GM23338 (cell line): ENCODE measurements around the gene SYCE1L. TPM values are rescaled to one million over a fixed set of nuclear protein-coding genes. Genes with fewer than 3 reads are reported as not detected.

Experiments used
- ATAC-seq: fragments of 200-7000 bp; cut with Tn5 transposase; 3 replicates; pipeline ENCODE4 v1.9.1; 2020
- DNase-seq: peaks from one replicate; pipeline ENCODE4 v3.0.0-alpha.2; 2015; ENCODE audit warnings: low spot score
- H2AFZ ChIP-seq: fragments of 200-600 bp; sonication (generic); 2 replicates; pipeline ENCODE4 v1.8.0; 2016; ENCODE audit warnings: antibody characterized with exemption, mild to moderate bottlenecking, moderate library complexity
- H3F3A ChIP-seq: fragments of 200-600 bp; sonication (generic); replicated peaks from 2 replicates; pipeline ENCODE4 v1.8.0; 2017; ENCODE audit warnings: antibody characterized with exemption, mixed run types, low read depth
- H3K27ac ChIP-seq: fragments of 200-600 bp; sonication (generic); 2 replicates; pipeline ENCODE4 v1.6.1; 2016; ENCODE audit warnings: low read depth
- H3K27me3 ChIP-seq: fragments of 200-600 bp; sonication (generic); 2 replicates; pipeline ENCODE4 v1.8.0; 2016; ENCODE audit warnings: mild to moderate bottlenecking, mixed run types, moderate library complexity; ENCODE audit not compliant: insufficient read depth
- H3K36me3 ChIP-seq: fragments of 200-600 bp; sonication (generic); 2 replicates; pipeline ENCODE4 v1.8.0; 2016; ENCODE audit warnings: mild to moderate bottlenecking; ENCODE audit not compliant: insufficient read depth
- H3K4me1 ChIP-seq: fragments of 200-600 bp; sonication (generic); 2 replicates; pipeline ENCODE4 v1.8.0; 2016; ENCODE audit warnings: mild to moderate bottlenecking, moderate library complexity; ENCODE audit not compliant: insufficient read depth
- H3K4me2 ChIP-seq: fragments of 200-600 bp; sonication (generic); 2 replicates; pipeline ENCODE4 v1.7.1; 2017; ENCODE audit warnings: mixed run types
- H3K4me3 ChIP-seq: fragments of 200-600 bp; sonication (generic); 2 replicates; pipeline ENCODE4 v1.6.1; 2016; ENCODE audit warnings: mixed run types
- H3K79me2 ChIP-seq: fragments of 200-600 bp; sonication (generic); replicated peaks from 2 replicates; pipeline ENCODE4 v1.8.0; 2017; ENCODE audit warnings: mild to moderate bottlenecking; ENCODE audit not compliant: insufficient read depth
- H3K9me2 ChIP-seq: fragments of 200-600 bp; sonication (generic); 2 replicates; pipeline ENCODE4 v1.8.0; 2017; ENCODE audit not compliant: insufficient read depth
- H4K20me1 ChIP-seq: fragments of 200-600 bp; sonication (generic); replicated peaks from 2 replicates; pipeline ENCODE4 v1.8.0; 2017; ENCODE audit warnings: mild to moderate bottlenecking; ENCODE audit not compliant: insufficient read depth
- H3K27ac Mint-ChIP-seq: 2 replicates; pipeline ENCODE4 v1.8.0; 2020; ENCODE audit warnings: inconsistent platforms, mild to moderate bottlenecking, moderate library complexity, mixed read lengths
- H3K27me3 Mint-ChIP-seq: 3 replicates; pipeline ENCODE4 v1.8.0; 2022; ENCODE audit warnings: low read depth, mild to moderate bottlenecking, moderate library complexity, mixed read lengths, inconsistent platforms; ENCODE audit not compliant: insufficient read depth, poor library complexity
- H3K36me3 Mint-ChIP-seq: 3 replicates; pipeline ENCODE4 v1.8.0; 2021; ENCODE audit warnings: low read depth, mild to moderate bottlenecking, inconsistent platforms, moderate library complexity, mixed read lengths
- H3K4me1 Mint-ChIP-seq: 3 replicates; pipeline ENCODE4 v1.8.0; 2020; ENCODE audit warnings: mild to moderate bottlenecking, inconsistent platforms, mixed read lengths
- H3K4me3 Mint-ChIP-seq: 3 replicates; pipeline ENCODE4 v1.8.0; 2021; ENCODE audit warnings: moderate library complexity, mild to moderate bottlenecking, inconsistent platforms, mixed read lengths
- H3K9me3 Mint-ChIP-seq: 3 replicates; pipeline ENCODE4 v1.8.0; 2020; ENCODE audit warnings: moderate library complexity, mild to moderate bottlenecking, inconsistent platforms, mixed read lengths
- CREB1 ChIP-seq: fragments of 250-450 bp; sonication (Bioruptor Pico); IDR thresholded peaks from 2 replicates; pipeline ENCODE4 v1.5.0; 2020; ENCODE audit warnings: low read depth, mild to moderate bottlenecking, moderate library complexity
- EZH2 ChIP-seq: fragments of 200-600 bp; sonication (generic); IDR thresholded peaks from one replicate; pipeline ENCODE4 v1.8.0; 2017; ENCODE audit warnings: antibody characterized with exemption, mild to moderate bottlenecking, low read depth; ENCODE audit not compliant: unreplicated experiment
- EZH2phosphoT487 ChIP-seq: fragments of 200-600 bp; sonication (generic); IDR thresholded peaks from one replicate; pipeline ENCODE4 v1.8.1; 2018; ENCODE audit warnings: antibody characterized with exemption; ENCODE audit not compliant: unreplicated experiment
- JUNB ChIP-seq: IDR thresholded peaks from one replicate; pipeline ENCODE4 v1.6.1; 2016; ENCODE audit warnings: antibody characterized with exemption; ENCODE audit not compliant: unreplicated experiment
- NANOG ChIP-seq: IDR thresholded peaks from 2 replicates; pipeline ENCODE4 v1.6.1; 2016; ENCODE audit warnings: antibody characterized with exemption, borderline replicate concordance
- POLR2AphosphoS5 ChIP-seq: IDR thresholded peaks from 2 replicates; pipeline ENCODE4 v1.6.1; 2016; ENCODE audit warnings: antibody characterized with exemption, low read depth
- STAT1 ChIP-seq: IDR thresholded peaks from one replicate; pipeline ENCODE4 v1.6.1; 2016; ENCODE audit warnings: antibody characterized with exemption; ENCODE audit not compliant: unreplicated experiment
- ZNF114 ChIP-seq: fragments of 250-450 bp; sonication (Bioruptor Pico); IDR thresholded peaks from 2 replicates; pipeline ENCODE4 v1.5.0; 2020; ENCODE audit warnings: mild to moderate bottlenecking, moderate library complexity
- ZNF331 ChIP-seq: fragments of 250-450 bp; sonication (Bioruptor Pico); IDR thresholded peaks from 2 replicates; pipeline ENCODE4 v1.5.0; 2020; ENCODE audit warnings: low read depth, mild to moderate bottlenecking, moderate library complexity
- polyA plus RNA-seq: library from polyadenylated mRNA; unstranded; fragments of >200 nt; fragmentation: Nextera tagmentation; extraction: Ambion mirVana; gene quantifications from 2 replicates; pipeline ENCODE4 v1.2.1, GENCODE V29; 2016
- total RNA-seq: library from RNA; depleted of rRNA; stranded (reverse); fragments of >200 nt; shearing (Covaris generic); gene quantifications from 2 replicates; pipeline ENCODE4 v1.2.3, GENCODE V29; 2014
- TF ChIP-seq, protein P1 (sequence below): IDR thresholded peaks from 2 replicates; pipeline ENCODE4 v1.6.1; 2016; ENCODE audit warnings: antibody characterized with exemption
- TF ChIP-seq, protein P2 (sequence below): IDR thresholded peaks from one replicate; pipeline ENCODE4 v1.6.1; 2018; ENCODE audit warnings: antibody characterized with exemption; ENCODE audit not compliant: unreplicated experiment
- TF ChIP-seq, protein P3 (sequence below): fragments of 250-450 bp; sonication (Bioruptor Pico); IDR thresholded peaks from 2 replicates; pipeline ENCODE4 v1.5.0; 2020; ENCODE audit warnings: mild to moderate bottlenecking, moderate library complexity
- TF ChIP-seq, protein P4 (sequence below), 2 experiments: fragments of 200-600 bp in 1 of 2; sonication (generic) in 1 of 2; conservative IDR thresholded peaks; 2 replicates each; pipeline versions ENCODE4 v1.5.1 to v1.6.1; 2016 to 2017; ENCODE audit warnings: antibody characterized with exemption in 2 of 2, low read depth in 2 of 2, mild to moderate bottlenecking in 2 of 2, moderate library complexity in 1 of 2

Gene SYCE1L
- total and polyA plus RNA-seq, 2 experiments from 2014 or later: 3.9 to 5.9 TPM

DNA sequence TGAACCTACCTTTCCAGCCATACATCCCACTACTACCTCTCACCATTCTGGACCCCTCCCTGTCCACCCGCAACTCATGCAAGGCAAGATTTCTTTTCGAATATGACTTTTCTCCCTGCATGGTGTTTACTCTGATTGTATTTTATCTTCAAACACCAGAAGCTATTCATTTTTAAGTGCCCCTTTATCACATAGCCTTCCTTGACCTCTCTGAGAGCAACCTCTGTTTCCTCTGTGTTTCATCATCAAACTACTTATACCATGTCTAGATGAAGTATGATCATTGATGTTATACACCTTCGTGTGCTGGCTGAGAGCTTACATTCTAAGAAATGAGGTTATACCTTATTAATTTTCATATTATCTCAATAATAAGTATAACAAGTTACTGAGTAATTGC is 31.8 kb downstream of the SYCE1L start:
- H3K4me3 ChIP-seq: no peak overlapping the region
- ATAC-seq: no peak
- no peaks in the 10 kb centered on the region for H3K36me3 ChIP-seq
- peaks cover 20% of the 10 kb centered on the region for H3K4me1 Mint-ChIP-seq
- no peak overlapping the region for H3K27ac ChIP-seq
- H3K9me2 ChIP-seq: no peaks in the 10 kb centered on the region
- H3K9me3 Mint-ChIP-seq: no peaks in the 10 kb centered on the region
- H3K4me1 ChIP-seq: peaks cover 16% of the 10 kb centered on the region
- DNase-seq: no peak
- H3F3A ChIP-seq: no peaks in the 10 kb centered on the region
- H3K4me2 ChIP-seq: no peak overlapping the region
- no peak overlapping the region for H2AFZ ChIP-seq
- no peaks in the 10 kb centered on the region for H3K79me2 ChIP-seq
- no peaks in the 10 kb centered on the region for H3K36me3 Mint-ChIP-seq
- no peaks in the 10 kb centered on the region for H4K20me1 ChIP-seq
- TF ChIP-seq NANOG: no peak
- TF ChIP-seq, protein P1, sequence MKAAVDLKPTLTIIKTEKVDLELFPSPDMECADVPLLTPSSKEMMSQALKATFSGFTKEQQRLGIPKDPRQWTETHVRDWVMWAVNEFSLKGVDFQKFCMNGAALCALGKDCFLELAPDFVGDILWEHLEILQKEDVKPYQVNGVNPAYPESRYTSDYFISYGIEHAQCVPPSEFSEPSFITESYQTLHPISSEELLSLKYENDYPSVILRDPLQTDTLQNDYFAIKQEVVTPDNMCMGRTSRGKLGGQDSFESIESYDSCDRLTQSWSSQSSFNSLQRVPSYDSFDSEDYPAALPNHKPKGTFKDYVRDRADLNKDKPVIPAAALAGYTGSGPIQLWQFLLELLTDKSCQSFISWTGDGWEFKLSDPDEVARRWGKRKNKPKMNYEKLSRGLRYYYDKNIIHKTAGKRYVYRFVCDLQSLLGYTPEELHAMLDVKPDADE: no peak
- TF ChIP-seq, protein P2, sequence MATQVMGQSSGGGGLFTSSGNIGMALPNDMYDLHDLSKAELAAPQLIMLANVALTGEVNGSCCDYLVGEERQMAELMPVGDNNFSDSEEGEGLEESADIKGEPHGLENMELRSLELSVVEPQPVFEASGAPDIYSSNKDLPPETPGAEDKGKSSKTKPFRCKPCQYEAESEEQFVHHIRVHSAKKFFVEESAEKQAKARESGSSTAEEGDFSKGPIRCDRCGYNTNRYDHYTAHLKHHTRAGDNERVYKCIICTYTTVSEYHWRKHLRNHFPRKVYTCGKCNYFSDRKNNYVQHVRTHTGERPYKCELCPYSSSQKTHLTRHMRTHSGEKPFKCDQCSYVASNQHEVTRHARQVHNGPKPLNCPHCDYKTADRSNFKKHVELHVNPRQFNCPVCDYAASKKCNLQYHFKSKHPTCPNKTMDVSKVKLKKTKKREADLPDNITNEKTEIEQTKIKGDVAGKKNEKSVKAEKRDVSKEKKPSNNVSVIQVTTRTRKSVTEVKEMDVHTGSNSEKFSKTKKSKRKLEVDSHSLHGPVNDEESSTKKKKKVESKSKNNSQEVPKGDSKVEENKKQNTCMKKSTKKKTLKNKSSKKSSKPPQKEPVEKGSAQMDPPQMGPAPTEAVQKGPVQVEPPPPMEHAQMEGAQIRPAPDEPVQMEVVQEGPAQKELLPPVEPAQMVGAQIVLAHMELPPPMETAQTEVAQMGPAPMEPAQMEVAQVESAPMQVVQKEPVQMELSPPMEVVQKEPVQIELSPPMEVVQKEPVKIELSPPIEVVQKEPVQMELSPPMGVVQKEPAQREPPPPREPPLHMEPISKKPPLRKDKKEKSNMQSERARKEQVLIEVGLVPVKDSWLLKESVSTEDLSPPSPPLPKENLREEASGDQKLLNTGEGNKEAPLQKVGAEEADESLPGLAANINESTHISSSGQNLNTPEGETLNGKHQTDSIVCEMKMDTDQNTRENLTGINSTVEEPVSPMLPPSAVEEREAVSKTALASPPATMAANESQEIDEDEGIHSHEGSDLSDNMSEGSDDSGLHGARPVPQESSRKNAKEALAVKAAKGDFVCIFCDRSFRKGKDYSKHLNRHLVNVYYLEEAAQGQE: no peak
- TF ChIP-seq, protein P3, sequence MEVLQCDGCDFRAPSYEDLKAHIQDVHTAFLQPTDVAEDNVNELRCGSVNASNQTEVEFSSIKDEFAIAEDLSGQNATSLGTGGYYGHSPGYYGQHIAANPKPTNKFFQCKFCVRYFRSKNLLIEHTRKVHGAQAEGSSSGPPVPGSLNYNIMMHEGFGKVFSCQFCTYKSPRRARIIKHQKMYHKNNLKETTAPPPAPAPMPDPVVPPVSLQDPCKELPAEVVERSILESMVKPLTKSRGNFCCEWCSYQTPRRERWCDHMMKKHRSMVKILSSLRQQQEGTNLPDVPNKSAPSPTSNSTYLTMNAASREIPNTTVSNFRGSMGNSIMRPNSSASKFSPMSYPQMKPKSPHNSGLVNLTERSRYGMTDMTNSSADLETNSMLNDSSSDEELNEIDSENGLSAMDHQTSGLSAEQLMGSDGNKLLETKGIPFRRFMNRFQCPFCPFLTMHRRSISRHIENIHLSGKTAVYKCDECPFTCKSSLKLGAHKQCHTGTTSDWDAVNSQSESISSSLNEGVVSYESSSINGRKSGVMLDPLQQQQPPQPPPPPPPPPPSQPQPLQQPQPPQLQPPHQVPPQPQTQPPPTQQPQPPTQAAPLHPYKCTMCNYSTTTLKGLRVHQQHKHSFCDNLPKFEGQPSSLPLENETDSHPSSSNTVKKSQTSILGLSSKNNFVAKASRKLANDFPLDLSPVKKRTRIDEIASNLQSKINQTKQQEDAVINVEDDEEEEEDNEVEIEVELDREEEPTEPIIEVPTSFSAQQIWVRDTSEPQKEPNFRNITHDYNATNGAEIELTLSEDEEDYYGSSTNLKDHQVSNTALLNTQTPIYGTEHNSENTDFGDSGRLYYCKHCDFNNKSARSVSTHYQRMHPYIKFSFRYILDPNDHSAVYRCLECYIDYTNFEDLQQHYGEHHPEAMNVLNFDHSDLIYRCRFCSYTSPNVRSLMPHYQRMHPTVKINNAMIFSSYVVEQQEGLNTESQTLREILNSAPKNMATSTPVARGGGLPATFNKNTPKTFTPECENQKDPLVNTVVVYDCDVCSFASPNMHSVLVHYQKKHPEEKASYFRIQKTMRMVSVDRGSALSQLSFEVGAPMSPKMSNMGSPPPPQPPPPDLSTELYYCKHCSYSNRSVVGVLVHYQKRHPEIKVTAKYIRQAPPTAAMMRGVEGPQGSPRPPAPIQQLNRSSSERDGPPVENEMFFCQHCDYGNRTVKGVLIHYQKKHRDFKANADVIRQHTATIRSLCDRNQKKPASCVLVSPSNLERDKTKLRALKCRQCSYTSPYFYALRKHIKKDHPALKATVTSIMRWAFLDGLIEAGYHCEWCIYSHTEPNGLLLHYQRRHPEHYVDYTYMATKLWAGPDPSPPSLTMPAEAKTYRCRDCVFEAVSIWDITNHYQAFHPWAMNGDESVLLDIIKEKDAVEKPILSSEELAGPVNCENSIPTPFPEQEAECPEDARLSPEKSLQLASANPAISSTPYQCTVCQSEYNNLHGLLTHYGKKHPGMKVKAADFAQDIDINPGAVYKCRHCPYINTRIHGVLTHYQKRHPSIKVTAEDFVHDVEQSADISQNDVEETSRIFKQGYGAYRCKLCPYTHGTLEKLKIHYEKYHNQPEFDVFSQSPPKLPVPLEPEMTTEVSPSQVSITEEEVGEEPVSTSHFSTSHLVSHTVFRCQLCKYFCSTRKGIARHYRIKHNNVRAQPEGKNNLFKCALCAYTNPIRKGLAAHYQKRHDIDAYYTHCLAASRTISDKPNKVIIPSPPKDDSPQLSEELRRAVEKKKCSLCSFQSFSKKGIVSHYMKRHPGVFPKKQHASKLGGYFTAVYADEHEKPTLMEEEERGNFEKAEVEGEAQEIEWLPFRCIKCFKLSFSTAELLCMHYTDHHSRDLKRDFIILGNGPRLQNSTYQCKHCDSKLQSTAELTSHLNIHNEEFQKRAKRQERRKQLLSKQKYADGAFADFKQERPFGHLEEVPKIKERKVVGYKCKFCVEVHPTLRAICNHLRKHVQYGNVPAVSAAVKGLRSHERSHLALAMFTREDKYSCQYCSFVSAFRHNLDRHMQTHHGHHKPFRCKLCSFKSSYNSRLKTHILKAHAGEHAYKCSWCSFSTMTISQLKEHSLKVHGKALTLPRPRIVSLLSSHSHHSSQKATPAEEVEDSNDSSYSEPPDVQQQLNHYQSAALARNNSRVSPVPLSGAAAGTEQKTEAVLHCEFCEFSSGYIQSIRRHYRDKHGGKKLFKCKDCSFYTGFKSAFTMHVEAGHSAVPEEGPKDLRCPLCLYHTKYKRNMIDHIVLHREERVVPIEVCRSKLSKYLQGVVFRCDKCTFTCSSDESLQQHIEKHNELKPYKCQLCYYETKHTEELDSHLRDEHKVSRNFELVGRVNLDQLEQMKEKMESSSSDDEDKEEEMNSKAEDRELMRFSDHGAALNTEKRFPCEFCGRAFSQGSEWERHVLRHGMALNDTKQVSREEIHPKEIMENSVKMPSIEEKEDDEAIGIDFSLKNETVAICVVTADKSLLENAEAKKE (CRISPR knock-in tag): no peak
- no peak for TF ChIP-seq STAT1
- no peak for TF ChIP-seq EZH2
- no peak for TF ChIP-seq ZNF114 (CRISPR knock-in tag)
- no peak for TF ChIP-seq EZH2phosphoT487
- no peak for TF ChIP-seq CREB1 (CRISPR knock-in tag)
- no peak for TF ChIP-seq JUNB
- TF ChIP-seq, protein P4, sequence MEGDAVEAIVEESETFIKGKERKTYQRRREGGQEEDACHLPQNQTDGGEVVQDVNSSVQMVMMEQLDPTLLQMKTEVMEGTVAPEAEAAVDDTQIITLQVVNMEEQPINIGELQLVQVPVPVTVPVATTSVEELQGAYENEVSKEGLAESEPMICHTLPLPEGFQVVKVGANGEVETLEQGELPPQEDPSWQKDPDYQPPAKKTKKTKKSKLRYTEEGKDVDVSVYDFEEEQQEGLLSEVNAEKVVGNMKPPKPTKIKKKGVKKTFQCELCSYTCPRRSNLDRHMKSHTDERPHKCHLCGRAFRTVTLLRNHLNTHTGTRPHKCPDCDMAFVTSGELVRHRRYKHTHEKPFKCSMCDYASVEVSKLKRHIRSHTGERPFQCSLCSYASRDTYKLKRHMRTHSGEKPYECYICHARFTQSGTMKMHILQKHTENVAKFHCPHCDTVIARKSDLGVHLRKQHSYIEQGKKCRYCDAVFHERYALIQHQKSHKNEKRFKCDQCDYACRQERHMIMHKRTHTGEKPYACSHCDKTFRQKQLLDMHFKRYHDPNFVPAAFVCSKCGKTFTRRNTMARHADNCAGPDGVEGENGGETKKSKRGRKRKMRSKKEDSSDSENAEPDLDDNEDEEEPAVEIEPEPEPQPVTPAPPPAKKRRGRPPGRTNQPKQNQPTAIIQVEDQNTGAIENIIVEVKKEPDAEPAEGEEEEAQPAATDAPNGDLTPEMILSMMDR (conservative IDR thresholded peaks at IDR 0.05; ENCODE audit: low read depth in 2 of 2): no peak
- no peak for TF ChIP-seq ZNF331 (CRISPR knock-in tag)
- no peak for TF ChIP-seq POLR2AphosphoS5
- H3K27me3 ChIP-seq: no peaks in the 10 kb centered on the region
- no peak overlapping the region for H3K4me3 Mint-ChIP-seq
- no peaks in the 10 kb centered on the region for H3K27me3 Mint-ChIP-seq
- H3K27ac Mint-ChIP-seq: no peak overlapping the region
